Stimulated activated CD4-positive, alpha-beta T cell treated with anti-CD3 and anti-CD28 coated beads, Interleukin-2, amount 100 ng/mL, for 24 hours (primary cell): ENCODE data around the gene HOMEZ.
"Not testable (repeated sequence)": the region's sequence is repeated elsewhere in the genome, so short reads cannot be mapped to it uniquely, and the experiment has no call there.

ENCODE experiments used
- DNase-seq, 2 donors: peaks; one replicate each; pipeline ENCODE4 v3.0.0-alpha.2; 2020

HOMEZ gene

DNA sequence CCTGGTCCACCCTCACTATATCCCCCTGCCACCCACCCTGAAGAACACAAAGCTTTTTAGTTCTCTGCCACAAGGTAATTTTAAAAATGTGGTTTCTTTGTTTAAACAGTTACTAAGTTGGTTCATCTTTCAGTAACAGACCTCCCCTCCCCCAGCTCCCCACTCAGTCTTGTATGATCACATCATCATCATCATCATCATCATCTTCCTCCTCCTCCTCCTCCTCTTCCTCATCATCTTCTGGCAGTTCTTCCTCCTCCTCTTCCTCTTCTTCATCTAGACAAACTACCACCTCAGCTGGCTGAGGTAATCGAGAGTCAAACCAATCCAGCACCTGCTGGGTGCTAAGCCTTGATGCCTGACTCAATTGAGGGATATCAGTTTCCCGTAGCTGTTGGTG is 10.5 kb downstream of the HOMEZ start:
- DNase-seq: no peak

DNA sequence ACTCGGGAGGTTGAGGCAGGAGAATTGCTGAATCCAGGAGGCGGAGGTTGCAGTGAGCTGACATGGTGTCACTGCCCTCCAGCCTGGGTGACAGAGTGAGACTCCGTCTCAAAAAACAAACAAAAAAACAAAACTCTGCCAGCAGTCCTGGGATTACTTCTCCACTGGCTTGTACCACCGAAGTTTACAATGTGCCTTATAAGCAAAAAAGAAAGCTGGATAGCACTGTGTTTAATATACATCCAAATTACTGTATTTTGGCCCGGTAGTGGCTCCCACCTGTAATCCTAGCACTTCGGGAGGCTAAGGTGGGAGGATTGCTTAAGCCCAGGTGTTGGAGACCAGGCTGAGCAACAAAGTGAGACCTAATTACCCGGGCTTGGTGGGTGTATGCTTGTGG is 16.7 kb downstream of the HOMEZ start:
- no peak for DNase-seq

DNA sequence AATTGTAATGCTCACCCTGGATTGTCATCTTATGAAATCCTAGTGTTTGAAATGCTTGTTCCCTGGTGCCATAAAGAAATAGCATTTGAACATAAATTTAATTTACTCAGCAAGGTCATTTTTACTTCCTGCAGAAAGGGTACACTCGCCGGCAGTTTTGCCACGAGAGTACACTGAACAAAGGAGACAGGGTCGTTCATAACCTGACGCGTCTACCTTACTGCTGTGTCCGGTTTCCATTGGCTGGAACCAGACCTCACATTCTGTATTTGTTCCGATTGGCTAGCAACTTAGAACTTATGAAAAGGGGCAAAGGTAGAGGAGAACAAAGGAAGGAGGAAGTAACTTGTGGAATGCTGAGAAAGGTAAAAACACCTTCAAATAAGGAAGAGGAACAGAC is 25.1 kb downstream of the HOMEZ start:
- DNase-seq: not testable (repeated sequence)

DNA sequence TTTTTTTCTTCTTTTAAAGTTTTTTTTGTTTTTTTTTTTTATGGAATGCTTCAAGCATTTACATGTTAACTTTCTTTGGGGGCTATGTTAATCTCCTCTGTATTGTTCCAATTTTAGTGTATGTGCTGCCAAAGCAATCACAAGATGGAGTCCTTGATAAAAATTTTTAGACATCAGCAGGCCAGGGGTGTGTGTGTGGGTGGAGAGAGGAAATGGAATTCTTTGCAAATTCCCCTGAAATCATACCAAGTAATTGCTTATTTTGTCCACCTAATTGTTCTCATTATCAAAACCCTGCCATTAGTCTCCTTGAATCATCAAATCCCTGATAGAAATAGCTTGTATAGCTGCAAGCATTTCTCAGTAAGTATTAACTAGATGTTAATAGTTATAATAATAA is 26.5 kb downstream of the HOMEZ start:
- DNase-seq: no peak

DNA sequence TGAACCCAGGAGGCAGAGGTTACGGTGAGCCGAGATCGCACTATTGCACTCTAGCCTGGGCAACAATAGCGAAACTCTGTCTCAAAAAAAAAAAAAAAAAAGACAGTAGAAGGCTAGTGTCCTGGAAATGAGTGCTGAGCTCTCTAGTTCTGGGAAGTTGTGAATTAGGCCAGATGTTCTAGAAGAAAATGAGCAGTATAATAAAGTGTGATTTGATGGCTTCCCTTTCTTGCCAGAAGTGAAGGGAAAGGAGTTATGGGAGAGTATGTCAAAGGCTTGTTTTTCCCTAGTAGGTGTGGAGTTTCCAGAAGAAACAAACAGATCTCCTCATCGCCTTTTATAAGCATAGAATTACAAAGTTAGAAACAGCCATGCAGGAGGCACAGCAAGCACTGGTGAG is 27.7 kb downstream of the HOMEZ start:
- DNase-seq: no peak

DNA sequence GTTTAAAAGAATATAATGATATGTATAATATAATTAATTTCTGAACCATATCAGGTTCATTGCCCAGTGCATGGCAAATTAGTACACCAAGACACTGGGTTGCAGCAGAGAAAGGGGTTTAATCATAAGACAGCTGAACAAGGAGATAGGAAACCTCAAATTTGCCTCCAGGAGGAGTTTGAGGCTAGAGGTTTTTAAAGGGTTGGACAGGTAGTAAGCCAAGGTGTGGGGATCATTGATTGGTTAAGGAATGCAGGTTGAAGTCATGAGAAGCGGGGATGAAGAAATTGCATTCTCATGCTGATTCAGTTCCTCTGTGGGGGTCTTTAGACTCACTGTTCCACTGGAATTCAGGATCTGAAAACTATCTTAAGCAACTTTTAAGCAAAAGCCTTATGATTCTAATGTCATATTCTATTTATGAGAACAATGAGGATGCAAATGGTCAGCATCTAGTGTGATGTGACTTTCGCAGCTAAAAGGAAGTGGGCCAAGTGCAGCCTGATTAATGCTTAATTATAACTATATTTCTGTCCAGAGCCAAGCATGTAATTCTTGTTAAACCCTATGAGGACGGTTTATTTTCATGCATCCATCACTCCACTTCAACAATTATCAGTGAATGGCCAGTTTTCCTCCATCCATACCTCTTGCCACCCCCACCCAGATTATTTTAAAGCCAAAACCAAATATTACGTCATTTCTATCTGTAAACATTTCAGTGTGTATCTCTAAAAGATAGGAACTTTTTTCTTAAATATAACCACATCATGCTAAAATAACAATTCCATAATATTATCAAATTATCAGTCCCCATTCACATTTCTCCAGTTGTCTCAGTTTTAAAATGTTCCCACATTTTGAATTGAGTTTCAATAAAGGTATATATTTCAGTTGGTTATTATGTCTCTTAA is 33.3 kb downstream of the HOMEZ start:
- no peak for DNase-seq

DNA sequence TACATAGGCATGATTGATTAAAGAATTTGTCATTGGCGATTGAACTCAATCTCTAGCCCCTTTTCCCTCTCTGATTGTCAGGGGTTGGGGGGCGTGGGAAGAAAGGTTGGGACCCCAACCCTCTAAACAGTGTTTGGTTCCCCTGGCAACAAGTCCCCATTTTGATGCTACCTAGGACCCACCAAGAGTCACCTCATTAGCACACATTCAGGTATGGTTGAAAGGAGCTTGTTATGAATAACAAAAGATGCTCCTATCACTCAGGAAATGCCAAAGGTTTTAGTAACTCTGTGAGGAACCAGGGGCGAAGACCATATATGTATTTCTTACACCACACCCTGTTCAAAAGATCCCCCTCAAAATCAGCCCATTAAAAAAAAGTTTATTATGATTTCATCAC is 33.9 kb downstream of the HOMEZ start:
- no peak for DNase-seq

DNA sequence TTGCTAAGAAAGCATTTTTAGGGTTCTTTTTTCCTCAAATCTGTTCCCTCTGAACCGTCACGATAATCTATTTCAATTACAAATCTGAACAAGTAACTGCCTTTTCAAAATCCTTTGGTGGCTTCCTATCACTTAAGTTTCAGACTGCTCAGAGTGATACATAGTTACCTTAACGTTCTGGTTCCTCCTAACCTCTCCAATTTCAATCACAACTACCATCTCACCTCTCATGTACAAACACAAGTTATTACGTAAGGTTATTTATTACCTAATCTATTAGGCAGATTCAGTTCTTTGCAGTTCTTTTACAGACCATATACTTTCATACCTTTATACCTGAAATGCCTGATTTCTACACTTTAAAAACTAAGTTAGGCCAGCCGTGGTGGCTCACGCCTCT is 36.1 kb downstream of the HOMEZ start:
- no peak for DNase-seq

DNA sequence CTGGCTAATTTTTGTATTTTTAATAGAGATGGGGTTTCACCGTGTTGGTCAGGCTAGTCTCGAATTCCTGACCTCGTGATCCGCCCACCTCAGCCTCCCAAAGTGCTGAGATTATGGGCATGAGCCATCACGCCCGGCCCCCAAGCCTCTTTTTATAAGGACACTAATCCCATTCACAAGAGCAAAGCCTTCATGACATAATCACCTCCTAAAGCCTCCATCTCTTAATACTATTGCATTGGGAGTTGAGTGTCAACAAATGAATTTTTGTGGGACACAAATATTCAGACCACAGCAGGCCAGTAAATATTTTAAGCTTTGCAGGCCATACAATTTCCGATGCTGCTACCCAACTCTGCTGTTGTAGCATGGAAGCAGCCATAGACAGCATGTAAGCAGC is 37.3 kb downstream of the HOMEZ start:
- DNase-seq: no peak

DNA sequence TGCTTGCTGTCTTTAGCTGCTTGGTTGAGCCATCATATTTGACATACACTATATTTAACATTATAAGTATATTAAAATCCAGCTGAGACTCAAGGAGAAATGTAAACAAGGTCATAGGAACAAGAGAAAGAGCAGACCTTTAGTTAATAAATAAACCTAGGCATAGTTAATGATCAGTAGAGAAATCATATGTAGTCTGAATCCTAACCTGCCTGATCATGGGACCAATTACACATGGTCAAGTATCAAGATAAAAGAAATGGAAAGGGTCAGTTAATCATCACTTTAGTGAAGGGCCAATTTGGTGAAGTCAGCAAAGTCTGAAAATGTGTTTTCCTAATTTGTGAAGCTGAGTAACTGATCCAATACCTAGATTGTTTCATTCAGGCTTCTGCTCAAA is 40.6 kb downstream of the HOMEZ start:
- no peak for DNase-seq

DNA sequence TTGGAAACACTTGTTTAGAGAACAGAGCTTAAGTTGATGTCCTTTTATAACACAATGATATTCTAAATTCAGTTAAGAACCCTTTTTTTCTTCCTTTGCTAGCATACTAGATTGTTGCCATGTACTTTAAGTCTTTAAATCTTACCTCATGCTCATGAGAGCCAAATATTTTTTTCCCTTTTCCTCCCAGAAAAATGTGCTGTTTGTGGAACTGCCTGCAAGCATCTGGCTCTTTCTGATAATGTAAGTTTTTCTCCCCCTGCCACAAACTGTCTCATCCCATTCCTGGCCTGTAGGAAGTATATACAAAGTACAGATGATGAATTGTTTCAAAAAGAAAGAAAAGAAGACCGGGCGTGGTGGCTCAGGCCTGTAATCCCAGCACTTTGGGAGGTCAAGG is 42.9 kb downstream of the HOMEZ start:
- no peak for DNase-seq

DNA sequence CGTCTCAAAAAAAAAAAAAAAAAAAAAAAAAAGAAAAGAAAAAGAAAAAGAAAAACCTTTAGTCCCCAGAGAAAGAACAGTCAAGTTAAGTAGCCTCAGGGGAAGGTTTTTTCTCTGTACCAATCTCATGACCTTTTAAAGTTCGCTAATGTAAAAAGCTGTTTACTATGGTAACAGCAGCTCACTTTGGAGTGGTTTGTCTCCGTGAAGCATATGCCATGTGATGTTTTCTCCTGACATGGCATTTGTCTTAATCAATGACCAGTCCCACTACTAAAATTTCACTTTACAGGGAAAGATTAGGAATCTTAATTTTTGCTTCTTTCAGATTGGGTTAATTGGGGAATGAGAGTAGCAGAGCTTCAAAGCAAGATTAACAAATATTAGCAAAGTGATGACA is 43.9 kb downstream of the HOMEZ start:
- DNase-seq: no peak

DNA sequence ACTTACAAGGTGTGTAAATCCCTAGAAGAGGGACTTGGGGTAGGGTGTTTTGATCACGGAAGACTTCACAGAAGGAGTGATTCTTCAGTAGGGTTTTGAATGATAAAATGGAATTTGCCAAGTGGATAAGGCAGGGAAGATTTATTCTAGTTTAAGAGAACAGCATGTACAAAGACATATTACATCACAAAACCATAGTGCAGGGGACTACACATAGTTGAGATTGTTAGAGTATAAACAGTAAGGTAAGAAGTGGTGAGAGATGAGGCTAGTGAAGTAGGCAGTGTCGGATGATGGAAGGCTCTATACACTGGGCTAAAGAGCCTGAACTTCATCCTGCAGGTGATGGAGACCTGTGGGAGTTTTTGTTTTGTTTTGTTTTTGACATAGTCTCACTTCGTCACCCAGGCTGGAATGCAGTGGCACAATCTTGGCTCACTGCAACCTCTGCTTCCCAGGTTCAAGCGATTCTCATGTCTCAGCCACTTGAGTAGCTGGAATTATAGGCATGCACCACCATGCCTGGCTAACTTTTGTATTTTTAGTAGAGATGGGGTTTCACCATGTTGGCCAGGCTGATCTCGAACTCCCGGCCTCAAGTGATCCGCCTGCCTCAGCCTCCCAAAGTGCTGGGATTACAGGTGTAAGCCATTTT is 44.7 kb downstream of the HOMEZ start:
- DNase-seq: not testable (repeated sequence)

DNA sequence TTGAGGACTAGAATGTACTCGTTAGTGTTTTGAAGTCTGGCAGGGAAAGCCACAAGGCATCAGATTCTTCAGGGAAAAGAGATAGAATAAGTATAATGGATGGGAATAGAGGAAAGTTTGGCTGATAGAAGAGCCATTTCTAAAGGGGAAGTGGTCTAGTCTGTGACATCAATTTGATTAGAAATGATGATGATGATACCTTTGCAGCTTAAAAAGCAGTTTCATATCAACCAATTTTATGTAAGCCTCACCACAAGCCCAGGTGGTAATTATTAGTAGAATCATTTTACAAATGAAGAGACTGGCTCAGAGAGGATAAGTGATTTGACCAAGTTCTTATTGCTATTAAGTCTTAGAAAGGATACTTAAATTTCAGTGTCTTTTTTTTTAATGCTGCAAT is 45.3 kb downstream of the HOMEZ start:
- DNase-seq: no peak

DNA sequence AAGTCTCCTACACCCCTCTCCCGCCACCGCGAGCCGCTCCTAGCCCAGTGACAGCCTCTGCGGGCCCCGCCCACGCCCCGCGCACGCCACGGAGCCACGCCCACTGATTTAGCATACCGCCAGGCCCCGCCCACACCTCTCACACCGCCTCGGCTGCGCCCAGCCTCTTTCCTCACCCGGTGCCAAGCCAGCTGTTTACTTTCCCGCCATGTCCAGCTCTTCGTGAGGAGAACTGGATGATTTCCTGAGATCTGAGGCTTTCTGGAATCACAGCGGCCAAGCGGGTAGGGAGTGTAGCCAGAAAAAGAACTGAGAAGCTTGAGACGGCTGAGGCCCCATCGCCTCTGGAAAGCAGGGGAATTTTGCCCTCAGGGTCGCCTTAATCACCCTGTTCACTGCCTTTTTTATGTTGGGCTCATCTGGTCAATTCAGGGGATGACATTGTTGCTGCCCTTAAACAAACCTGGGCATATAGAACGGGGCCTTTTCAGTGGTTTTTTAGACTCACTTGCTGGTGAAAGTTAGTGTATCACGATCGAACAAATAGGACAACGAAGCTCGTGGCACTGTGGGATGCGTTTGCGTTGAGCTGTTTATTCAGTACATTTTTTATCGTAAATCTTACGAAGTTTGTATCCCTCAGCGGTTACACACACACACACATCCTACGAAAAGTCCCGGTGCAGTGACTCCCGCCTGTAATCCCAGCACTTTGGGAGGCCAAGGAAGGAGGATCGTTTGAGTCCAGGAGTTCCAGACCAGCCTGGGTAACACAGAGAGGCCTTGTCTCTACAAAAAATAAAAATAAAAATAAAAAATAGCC is 47.9 kb downstream of the HOMEZ start, which contains the start of gene RNF212B:
Gene RNF212B, plus strand, starts transcription at position 165 of the 823 bp plus-strand sequence. CDS start 2,410 bp downstream, outside the sequence.
- DNase-seq: peak; percentile 88 to 95

DNA sequence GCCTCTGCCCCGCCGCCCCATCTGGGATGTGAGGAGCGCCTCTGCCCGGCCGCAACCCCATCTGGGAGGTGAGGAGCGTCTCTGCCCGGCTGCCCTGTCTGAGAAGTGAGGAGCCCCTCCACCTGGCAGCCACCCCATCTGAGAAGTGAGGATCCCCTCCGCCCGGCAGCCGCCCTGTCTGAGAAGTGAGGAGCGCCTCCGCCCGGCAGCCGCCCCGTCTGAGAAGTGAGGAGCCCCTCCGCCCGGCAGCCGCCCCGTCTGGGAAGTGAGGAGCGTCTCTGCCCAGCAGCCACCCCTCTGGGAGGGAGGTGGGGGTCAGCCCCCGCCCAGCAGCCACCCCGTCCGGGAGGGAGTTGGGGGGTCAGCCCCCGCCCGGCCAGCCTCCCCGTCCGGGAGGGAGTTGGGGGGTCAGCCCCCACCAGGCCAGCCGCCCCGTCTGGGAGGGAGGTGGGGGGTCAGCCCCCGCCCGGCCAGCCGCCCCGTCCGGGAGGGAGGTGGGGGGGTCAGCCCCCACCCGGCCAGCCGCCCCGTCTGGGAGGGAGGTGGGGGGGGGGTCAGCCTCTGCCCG is 53.6 kb downstream of the HOMEZ start:
- not testable (repeated sequence) for DNase-seq

DNA sequence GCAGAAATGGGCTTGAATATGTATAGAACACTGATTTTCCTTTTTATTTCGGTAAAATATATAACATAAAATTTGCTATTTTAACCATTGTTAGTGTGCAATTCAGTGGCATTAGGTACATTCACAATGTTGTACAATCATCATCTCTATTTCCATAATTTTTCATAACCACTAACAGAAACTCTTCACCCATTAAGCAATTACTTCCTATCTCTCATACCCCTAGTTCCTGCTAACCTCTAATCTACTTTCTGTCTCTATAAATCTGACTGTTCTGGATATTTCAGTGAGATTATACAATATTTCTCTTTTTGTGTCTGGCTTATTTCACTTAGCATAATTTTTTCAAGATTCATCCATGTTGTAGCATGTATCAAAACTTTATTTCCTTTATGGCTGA is 57.1 kb downstream of the HOMEZ start:
- no peak for DNase-seq

DNA sequence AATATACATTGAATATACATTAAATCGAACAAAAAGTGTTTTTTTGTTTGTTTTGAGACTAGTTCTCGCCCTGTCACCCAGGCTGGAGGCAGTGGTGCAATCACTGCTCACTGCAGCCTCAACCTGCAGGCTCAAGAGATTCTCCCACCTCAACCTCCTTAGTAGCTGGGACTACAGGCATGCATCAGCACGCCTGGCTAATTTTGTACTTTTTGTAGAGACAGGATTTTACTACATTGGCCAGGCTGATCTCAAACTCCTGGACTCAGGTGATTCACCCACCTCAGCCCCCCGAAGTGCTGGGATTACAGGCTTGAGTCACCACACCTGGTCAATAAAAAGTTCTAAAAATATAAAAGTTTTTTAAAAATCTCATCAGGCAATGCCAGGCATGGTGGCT is 58.4 kb downstream of the HOMEZ start:
- DNase-seq: no peak

DNA sequence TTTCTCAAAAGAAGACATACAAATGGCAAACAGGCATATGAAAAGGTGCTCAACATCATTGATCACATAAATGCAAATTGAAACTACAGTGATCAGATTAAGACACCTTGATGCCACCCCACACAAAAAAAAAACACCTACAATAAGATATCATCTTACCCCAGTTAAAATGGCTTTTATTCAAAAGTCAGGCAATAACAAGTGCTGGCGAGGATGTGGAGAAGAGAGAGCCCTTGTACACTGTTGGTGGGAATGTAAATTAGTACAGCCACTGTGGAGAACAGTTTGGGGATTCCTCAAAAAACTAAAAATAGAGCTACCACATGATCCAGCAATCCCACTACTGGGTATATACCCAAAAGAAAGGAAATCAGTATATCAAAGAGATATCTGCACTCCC is 61.0 kb downstream of the HOMEZ start:
- not testable (repeated sequence) for DNase-seq
